SJSA1 (cell line): ENCODE results near the gene ARF3. TPM values are rescaled to one million over a fixed set of nuclear protein-coding genes. Genes with fewer than 3 reads are reported as not detected.

ENCODE experiments used
- DNase-seq, 2 experiments: peaks; one replicate each; pipeline ENCODE4 v3.0.0-alpha.2; 2015 to 2020; ENCODE audit warnings: low spot score in 2 of 2, low read depth in 1 of 2
- H3K27ac ChIP-seq: fragments of 250-450 bp; sonication (Bioruptor Pico); 2 replicates; pipeline ENCODE4 v1.5.1; 2020; ENCODE audit warnings: mild to moderate bottlenecking, moderate library complexity
- H3K27me3 ChIP-seq: fragments of 250-450 bp; sonication (Bioruptor Pico); replicated peaks from 2 replicates; pipeline ENCODE4 v1.5.1; 2020; ENCODE audit warnings: mild to moderate bottlenecking, moderate library complexity
- H3K36me3 ChIP-seq: fragments of 250-450 bp; sonication (Bioruptor Pico); 2 replicates; pipeline ENCODE4 v1.5.1; 2020; ENCODE audit warnings: mild to moderate bottlenecking
- H3K4me1 ChIP-seq: fragments of 250-450 bp; sonication (Bioruptor Pico); replicated peaks from 2 replicates; pipeline ENCODE4 v1.6.1; 2021; ENCODE audit warnings: mild to moderate bottlenecking
- H3K4me3 ChIP-seq: fragments of 250-450 bp; sonication (Bioruptor Pico); 2 replicates; pipeline ENCODE4 v1.5.1; 2020; ENCODE audit warnings: mild to moderate bottlenecking
- H3K9me3 ChIP-seq: fragments of 250-450 bp; sonication (Bioruptor Pico); replicated peaks from 2 replicates; pipeline ENCODE4 v1.5.1; 2020; ENCODE audit warnings: mild to moderate bottlenecking
- total RNA-seq: library from RNA; depleted of rRNA; stranded (reverse); fragments of >200 nt; shearing (Covaris generic); gene quantifications from 2 replicates; pipeline ENCODE4 v1.2.3, GENCODE V29; 2014

Gene ARF3
- total RNA-seq, 1 experiment from 2014 or later, result 64.5 TPM

- no peak overlapping the region for H3K4me3 ChIP-seq
- H3K27ac ChIP-seq, result no peak overlapping the region
- peaks cover 53% of the 10 kb centered on the region for H3K27me3 ChIP-seq
- H3K4me1 ChIP-seq, result peaks cover 53% of the 10 kb centered on the region
- H3K36me3 ChIP-seq, result no peaks in the 10 kb centered on the region
- peaks cover 8% of the 10 kb centered on the region for H3K9me3 ChIP-seq
- DNase-seq, result peak in 1 of 2 experiments; percentile 76
Measured at GRCh38 chr12:48977290-48978281, 20.3 kb upstream of the ARF3 start.

GRCh38 chr12:48973941-48974673, 16.8 kb upstream of the ARF3 start:
- H3K36me3 ChIP-seq, result no peaks in the 10 kb centered on the region
- no peak overlapping the region for H3K27ac ChIP-seq
- no peak for DNase-seq
- H3K27me3 ChIP-seq, result peaks cover 43% of the 10 kb centered on the region
- H3K4me3 ChIP-seq, result no peak overlapping the region
- peaks cover 6% of the 10 kb centered on the region for H3K9me3 ChIP-seq
- H3K4me1 ChIP-seq, result peaks cover 53% of the 10 kb centered on the region

GRCh38 chr12:48973531-48973930, 16.2 kb upstream of the ARF3 start:
- no peak for DNase-seq
- peaks cover 37% of the 10 kb centered on the region for H3K27me3 ChIP-seq
- no peak overlapping the region for H3K4me3 ChIP-seq
- H3K27ac ChIP-seq, result no peak overlapping the region
- no peaks in the 10 kb centered on the region for H3K36me3 ChIP-seq
- H3K4me1 ChIP-seq, result peaks cover 51% of the 10 kb centered on the region
- H3K9me3 ChIP-seq, result peaks cover 5% of the 10 kb centered on the region

GRCh38 chr12:48972952-48973483, 15.7 kb upstream of the ARF3 start:
- DNase-seq, result no peak
- peaks cover 45% of the 10 kb centered on the region for H3K4me1 ChIP-seq
- no peak overlapping the region for H3K4me3 ChIP-seq
- peaks cover 32% of the 10 kb centered on the region for H3K27me3 ChIP-seq
- H3K9me3 ChIP-seq, result no peaks in the 10 kb centered on the region; the same call in 1 of the 2 replicates
- no peak overlapping the region for H3K27ac ChIP-seq
- H3K36me3 ChIP-seq, result no peaks in the 10 kb centered on the region

- peaks cover 25% of the 10 kb centered on the region for H3K27me3 ChIP-seq
- H3K4me1 ChIP-seq, result peaks cover 39% of the 10 kb centered on the region
- DNase-seq, result peak; percentile 62 to 75
Measured at GRCh38 chr12:48972213-48972951, 15.1 kb upstream of the ARF3 start.

GRCh38 chr12:48970702-48971334, 13.5 kb upstream of the ARF3 start:
- Histone ChIP-seq H3K27ac (no peak overlapping the region), H3K36me3 (no peaks in the 10 kb centered on the region), H3K27me3 (peaks cover 24% of the 10 kb centered on the region), H3K4me1 (peaks cover 39% of the 10 kb centered on the region), H3K4me3 (peak overlapping the region; percentile 33), H3K9me3 (no peaks in the 10 kb centered on the region)
- DNase-seq, result no peak

More at GRCh38 chr12:48972213-48972951, 15.1 kb upstream of the ARF3 start:
- Histone ChIP-seq H3K9me3 (no peaks in the 10 kb centered on the region), H3K36me3 (no peaks in the 10 kb centered on the region), H3K27ac (no peak overlapping the region), H3K4me3 (no peak overlapping the region)

- Histone ChIP-seq H3K27ac (no peak overlapping the region), H3K27me3 (peaks cover 24% of the 10 kb centered on the region), H3K4me3 (no peak overlapping the region), H3K4me1 (peaks cover 39% of the 10 kb centered on the region), H3K9me3 (no peaks in the 10 kb centered on the region), H3K36me3 (no peaks in the 10 kb centered on the region)
- no peak for DNase-seq
Measured at GRCh38 chr12:48969833-48970701, 12.8 kb upstream of the ARF3 start.

GRCh38 chr12:48969160-48969771, 12.0 kb upstream of the ARF3 start:
- peaks cover 39% of the 10 kb centered on the region for H3K4me1 ChIP-seq
- H3K4me3 ChIP-seq, result no peak overlapping the region
- H3K36me3 ChIP-seq, result no peaks in the 10 kb centered on the region
- no peaks in the 10 kb centered on the region for H3K9me3 ChIP-seq
- H3K27ac ChIP-seq, result no peak overlapping the region
- no peak for DNase-seq
- peaks cover 24% of the 10 kb centered on the region for H3K27me3 ChIP-seq

- Histone ChIP-seq H3K36me3 (no peaks in the 10 kb centered on the region), H3K4me1 (peaks cover 34% of the 10 kb centered on the region), H3K9me3 (no peaks in the 10 kb centered on the region), H3K27me3 (peaks cover 24% of the 10 kb centered on the region), H3K27ac (no peak overlapping the region), H3K4me3 (no peak overlapping the region)
- no peak for DNase-seq
Measured at GRCh38 chr12:48968467-48968866, 11.2 kb upstream of the ARF3 start.

GRCh38 chr12:48967991-48968390, 10.7 kb upstream of the ARF3 start:
- Histone ChIP-seq H3K36me3 (no peaks in the 10 kb centered on the region), H3K4me1 (peaks cover 30% of the 10 kb centered on the region), H3K27ac (no peak overlapping the region), H3K4me3 (no peak overlapping the region), H3K27me3 (peaks cover 24% of the 10 kb centered on the region), H3K9me3 (no peaks in the 10 kb centered on the region)
- DNase-seq, result no peak

GRCh38 chr12:48966177-48966895, 9.0 kb upstream of the ARF3 start:
- Histone ChIP-seq H3K4me1 (peaks cover 18% of the 10 kb centered on the region), H3K9me3 (no peaks in the 10 kb centered on the region), H3K36me3 (no peaks in the 10 kb centered on the region), H3K4me3 (no peak overlapping the region), H3K27me3 (peaks cover 15% of the 10 kb centered on the region), H3K27ac (no peak overlapping the region)
- DNase-seq, result no peak
